A549 (cell line): ENCODE data around the gene CDC42BPB.

ENCODE experiments used
- CBX8 ChIP-seq: fragments of 200-600 bp; sonication (generic); IDR thresholded peaks from 2 replicates; pipeline ENCODE4 v1.6.1; 2016
- EP300 ChIP-seq, 2 experiments: fragments of >200 bp; sonication (Bioruptor Twin); formaldehyde crosslinking; IDR thresholded peaks; 2 replicates in 1 of 2; 3 replicates in 1 of 2; pipeline ENCODE4 v1.6.1; 2016 to 2017
- GATA3 ChIP-seq: IDR thresholded peaks from 2 replicates; pipeline ENCODE4 v1.6.1; 2012; ENCODE audit warnings: borderline replicate concordance
- NPAS2 ChIP-seq: fragments of 250-450 bp; sonication (Bioruptor Pico); IDR thresholded peaks from 2 replicates; pipeline ENCODE4 v1.8.0; 2022; ENCODE audit warnings: mild to moderate bottlenecking, moderate library complexity, borderline replicate concordance
- PHF8 ChIP-seq: fragments of 200-600 bp; sonication (generic); IDR thresholded peaks from 2 replicates; pipeline ENCODE4 v1.6.1; 2016; ENCODE audit warnings: low read depth, mild to moderate bottlenecking, antibody characterized with exemption, moderate library complexity, borderline replicate concordance
- POLR2A ChIP-seq: IDR thresholded peaks from 2 replicates; pipeline ENCODE4 v1.6.1; 2012; ENCODE audit warnings: mild to moderate bottlenecking, low read length
- RAD21 ChIP-seq, 2 experiments: fragments of >200 bp in 1 of 2; sonication (Bioruptor Twin) in 1 of 2; formaldehyde crosslinking in 1 of 2; IDR thresholded peaks in 1 of 2; conservative IDR thresholded peaks in 1 of 2; 2 replicates in 1 of 2; 3 replicates in 1 of 2; pipeline ENCODE4 v1.6.1; 2012 to 2018; ENCODE audit warnings: inconsistent platforms in 1 of 2
- RCOR1 ChIP-seq: fragments of 150-350 bp; IDR thresholded peaks from 2 replicates; pipeline ENCODE4 v1.6.1; 2014; ENCODE audit warnings: antibody characterized with exemption, low read length, low read depth
- RNF2 ChIP-seq: fragments of 200-600 bp; sonication (generic); IDR thresholded peaks from 2 replicates; pipeline ENCODE4 v1.6.1; 2016; ENCODE audit warnings: low read depth, mild to moderate bottlenecking, antibody characterized with exemption, moderate library complexity, borderline replicate concordance
- SMC3 ChIP-seq: fragments of >200 bp; sonication (Bioruptor Twin); formaldehyde crosslinking; IDR thresholded peaks from 3 replicates; pipeline ENCODE4 v1.6.1; 2018; ENCODE audit warnings: inconsistent platforms
- TF ChIP-seq, protein P1 (sequence below): fragments of >200 bp; sonication (Bioruptor Twin); formaldehyde crosslinking; IDR thresholded peaks from 3 replicates; pipeline ENCODE4 v1.5.1; 2016
- TF ChIP-seq, protein P2 (sequence below): fragments of 250-450 bp; sonication (Bioruptor Pico); IDR thresholded peaks from 2 replicates; pipeline ENCODE4 v1.5.0; 2021; ENCODE audit warnings: mild to moderate bottlenecking, moderate library complexity, borderline replicate concordance

DNA sequence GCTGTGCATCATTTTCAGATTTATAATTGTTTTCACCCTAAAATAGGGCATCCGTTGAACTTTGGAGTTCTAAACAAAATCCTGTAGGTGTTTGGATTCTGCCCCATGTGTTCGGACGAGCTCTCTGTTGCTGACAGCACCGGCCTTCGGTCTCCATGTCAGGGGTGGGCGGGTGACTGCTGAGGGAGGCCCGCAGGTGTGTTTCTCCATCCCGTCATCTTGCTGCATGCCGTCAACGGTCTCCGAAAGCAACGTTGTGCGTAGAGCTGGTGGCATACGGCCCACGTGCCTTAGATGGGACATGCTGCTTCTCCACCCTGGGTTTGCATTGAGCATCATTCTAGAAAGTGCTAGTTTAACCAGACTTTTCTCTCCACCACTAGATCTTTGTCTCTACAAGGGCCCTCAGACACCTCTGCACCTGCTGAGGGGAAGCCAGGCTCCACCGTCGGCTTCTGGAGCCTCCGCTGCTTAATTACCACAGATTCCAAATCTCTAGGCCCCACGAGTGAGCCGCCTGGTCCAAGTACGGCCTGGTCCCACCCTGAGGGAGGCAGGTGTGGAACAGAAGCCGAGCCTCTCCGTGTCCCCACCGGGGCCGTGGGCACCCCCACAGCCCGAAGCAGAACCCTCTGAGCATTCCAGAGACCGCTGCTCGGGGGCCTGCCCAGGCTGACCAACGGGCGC, 150.6 kb downstream of the CDC42BPB start:
- TF ChIP-seq, protein P1, sequence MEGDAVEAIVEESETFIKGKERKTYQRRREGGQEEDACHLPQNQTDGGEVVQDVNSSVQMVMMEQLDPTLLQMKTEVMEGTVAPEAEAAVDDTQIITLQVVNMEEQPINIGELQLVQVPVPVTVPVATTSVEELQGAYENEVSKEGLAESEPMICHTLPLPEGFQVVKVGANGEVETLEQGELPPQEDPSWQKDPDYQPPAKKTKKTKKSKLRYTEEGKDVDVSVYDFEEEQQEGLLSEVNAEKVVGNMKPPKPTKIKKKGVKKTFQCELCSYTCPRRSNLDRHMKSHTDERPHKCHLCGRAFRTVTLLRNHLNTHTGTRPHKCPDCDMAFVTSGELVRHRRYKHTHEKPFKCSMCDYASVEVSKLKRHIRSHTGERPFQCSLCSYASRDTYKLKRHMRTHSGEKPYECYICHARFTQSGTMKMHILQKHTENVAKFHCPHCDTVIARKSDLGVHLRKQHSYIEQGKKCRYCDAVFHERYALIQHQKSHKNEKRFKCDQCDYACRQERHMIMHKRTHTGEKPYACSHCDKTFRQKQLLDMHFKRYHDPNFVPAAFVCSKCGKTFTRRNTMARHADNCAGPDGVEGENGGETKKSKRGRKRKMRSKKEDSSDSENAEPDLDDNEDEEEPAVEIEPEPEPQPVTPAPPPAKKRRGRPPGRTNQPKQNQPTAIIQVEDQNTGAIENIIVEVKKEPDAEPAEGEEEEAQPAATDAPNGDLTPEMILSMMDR: no peak
- TF ChIP-seq, protein P2, sequence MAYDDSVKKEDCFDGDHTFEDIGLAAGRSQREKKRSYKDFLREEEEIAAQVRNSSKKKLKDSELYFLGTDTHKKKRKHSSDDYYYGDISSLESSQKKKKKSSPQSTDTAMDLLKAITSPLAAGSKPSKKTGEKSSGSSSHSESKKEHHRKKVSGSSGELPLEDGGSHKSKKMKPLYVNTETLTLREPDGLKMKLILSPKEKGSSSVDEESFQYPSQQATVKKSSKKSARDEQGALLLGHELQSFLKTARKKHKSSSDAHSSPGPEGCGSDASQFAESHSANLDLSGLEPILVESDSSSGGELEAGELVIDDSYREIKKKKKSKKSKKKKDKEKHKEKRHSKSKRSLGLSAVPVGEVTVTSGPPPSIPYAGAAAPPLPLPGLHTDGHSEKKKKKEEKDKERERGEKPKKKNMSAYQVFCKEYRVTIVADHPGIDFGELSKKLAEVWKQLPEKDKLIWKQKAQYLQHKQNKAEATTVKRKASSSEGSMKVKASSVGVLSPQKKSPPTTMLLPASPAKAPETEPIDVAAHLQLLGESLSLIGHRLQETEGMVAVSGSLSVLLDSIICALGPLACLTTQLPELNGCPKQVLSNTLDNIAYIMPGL (CRISPR knock-in tag): no peak
- TF ChIP-seq RCOR1: no peak
- TF ChIP-seq POLR2A: no peak
- TF ChIP-seq GATA3: no peak
- TF ChIP-seq SMC3: no peak
- TF ChIP-seq EP300 (IDR thresholded peaks at IDR 0.05): no peak
- TF ChIP-seq NPAS2 (CRISPR knock-in tag): no peak
- no peak for TF ChIP-seq RNF2
- no peak for TF ChIP-seq CBX8
- TF ChIP-seq RAD21 (conservative IDR thresholded peaks at IDR 0.05 in 1 of 2, IDR thresholded peaks at IDR 0.05 in 1 of 2): no peak
- no peak for TF ChIP-seq PHF8
